GM18951 (cell line): ENCODE data around the gene RNGTT.

ENCODE experiments used
- POLR2A ChIP-seq: IDR thresholded peaks from 4 replicates; pipeline ENCODE4 v1.6.1; 2011; ENCODE audit warnings: mild to moderate bottlenecking; ENCODE audit not compliant: insufficient read length, insufficient read depth; ENCODE audit errors: extremely low read depth
- in situ Hi-C: fragments of 300-500 bp; cut with MboI; formaldehyde crosslinking; loops from one replicate; pipeline ENCODE4 v1.12.0; 2022; ENCODE audit warnings: low sequenced_read_pairs, mixed read lengths, inconsistent platforms; ENCODE audit not compliant: unreplicated experiment

The RNGTT gene

DNA sequence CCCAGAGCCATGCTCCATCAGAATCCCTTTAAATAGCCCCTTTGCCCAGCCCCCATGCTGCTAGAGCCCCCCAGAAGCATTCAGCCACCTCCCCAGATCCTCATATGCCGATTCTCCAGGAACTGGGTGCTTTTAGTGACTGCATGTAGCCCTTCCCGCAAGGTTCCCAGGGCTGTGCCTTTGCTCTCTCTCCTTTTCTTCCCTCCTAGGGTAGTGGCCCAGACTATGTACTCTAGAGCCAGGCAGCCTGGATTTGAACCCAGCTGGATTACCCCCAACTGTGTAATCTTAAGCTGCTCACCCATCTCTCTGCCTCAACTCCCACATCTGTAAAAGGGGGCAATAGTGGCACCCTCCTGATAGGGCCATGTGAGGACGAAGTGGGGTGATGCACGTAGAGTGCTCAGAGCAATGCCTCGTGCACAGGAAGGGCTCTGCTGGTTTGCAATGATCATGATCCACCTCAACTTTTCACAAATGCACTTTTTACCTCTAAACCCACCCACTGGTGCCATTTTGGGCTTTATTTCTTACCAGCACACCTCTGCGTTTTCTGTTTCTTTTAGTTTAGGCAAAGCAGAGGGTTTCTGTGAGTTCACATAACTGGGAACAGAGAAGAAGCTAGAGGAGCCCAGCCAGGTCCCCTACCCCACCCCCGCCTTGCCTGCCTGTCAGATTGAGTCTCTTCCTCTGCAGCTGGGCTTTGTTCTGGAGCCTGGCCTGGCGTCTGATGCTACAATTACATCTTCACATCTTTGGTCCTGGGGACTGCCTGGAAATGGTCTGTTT lies 396.5 kb downstream of the RNGTT start:
- TF ChIP-seq POLR2A: no peak

DNA sequence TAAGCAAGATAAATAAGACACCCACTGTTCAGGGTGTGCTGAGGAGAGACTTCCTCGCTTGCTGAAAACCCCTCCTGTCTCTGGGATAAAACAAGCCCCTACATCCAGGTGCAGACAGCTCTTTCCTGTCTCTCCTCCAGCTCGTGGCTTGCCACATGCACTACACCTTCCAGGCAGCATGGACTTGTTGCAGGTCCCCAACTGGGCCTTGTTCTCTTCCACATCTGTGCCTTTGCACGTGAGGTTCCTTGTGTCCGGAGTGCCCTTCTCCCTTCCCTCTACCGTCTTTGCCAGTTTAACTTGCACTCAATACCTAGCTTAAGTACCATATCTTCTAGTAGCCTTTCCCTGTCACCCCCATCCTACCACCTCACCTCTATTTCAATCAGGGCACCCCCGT lies 397.6 kb downstream of the RNGTT start:
- no peak for TF ChIP-seq POLR2A
- in situ Hi-C loops: no loop called here

More for the DNA sequence above, 396.5 kb downstream of the RNGTT start:
- in situ Hi-C loops: no loop called here

DNA sequence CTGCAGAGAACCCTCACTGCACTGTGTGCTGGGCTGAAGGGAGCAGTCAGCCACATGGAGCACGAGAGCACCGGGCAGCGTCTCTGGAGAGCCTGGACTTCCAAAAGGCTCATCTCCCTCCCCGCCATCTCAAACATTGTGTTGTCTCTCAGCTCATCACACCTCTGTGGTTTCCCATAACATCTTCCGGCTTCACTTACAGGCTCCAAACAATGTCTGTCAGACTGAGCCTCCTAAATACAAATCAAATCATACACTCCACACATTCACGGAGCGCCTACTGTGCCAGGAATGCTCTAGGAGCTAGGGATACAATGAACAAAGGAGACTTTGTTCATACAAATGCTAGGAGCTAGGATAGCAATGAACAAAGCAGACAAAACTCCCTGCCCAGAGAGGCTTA lies 398.0 kb downstream of the RNGTT start:
- TF ChIP-seq POLR2A: no peak
- in situ Hi-C loops: no loop called here

DNA sequence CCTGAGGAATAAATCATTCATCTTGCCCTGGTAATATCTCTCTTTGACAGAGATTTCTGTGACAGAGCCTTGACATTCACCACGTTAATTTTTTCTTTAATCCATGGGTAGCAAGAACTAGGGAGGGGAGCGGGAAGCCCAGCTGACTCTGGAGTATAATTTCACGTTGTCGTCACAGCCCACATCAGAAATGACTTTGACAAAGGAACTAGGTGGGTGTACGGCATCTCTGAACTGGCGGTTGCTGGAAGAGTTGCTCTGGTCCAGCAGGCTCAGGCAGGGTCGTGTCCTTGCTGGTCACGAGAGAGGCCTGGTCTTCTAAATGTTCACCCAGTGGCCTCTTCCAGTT lies 400.2 kb downstream of the RNGTT start:
- in situ Hi-C loops: no loop called here
- TF ChIP-seq POLR2A: no peak

DNA sequence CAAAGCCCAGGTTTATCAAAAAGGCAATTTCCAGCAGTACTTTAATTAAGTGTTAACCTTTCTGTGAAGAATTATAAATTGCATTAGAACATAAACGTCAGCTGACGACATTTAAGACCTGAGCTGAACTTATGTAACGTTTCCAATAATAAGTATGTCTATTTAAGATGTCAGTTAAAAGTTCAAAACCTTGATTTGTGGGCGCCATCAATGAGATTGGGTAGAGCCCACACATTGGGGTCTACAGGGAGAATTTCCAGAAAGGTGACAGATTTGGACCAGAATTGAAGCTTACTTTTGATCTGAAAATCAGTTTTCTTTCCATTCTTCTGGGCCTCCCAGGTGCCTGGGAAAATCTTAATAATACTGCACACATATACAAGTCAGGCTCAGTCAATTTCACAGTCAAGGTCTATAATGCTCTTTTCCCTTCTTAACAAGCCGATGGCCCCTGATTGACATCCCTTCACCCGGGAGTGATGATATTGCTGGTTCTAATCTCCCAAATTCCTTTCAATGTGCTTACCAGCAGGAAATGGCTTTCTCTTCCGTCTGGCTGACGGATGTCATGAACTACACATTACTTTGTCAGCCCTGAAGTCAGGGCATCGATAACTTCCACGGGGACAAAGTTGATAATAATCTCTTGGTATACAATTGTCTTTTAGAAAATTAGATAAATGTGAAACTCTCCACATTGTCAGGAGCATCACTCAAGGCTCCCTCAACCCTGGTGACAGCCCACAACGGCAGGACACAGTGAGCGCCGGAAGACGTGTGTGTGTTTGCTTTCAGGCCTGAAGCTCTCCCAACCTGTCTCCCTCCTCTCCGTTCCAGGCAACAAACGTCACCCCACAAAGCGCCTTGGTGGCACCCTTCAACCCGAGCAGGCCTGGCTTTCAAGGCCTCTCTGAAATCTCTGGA lies 400.8 kb downstream of the RNGTT start:
- in situ Hi-C loops: no loop called here
- TF ChIP-seq POLR2A: no peak

DNA sequence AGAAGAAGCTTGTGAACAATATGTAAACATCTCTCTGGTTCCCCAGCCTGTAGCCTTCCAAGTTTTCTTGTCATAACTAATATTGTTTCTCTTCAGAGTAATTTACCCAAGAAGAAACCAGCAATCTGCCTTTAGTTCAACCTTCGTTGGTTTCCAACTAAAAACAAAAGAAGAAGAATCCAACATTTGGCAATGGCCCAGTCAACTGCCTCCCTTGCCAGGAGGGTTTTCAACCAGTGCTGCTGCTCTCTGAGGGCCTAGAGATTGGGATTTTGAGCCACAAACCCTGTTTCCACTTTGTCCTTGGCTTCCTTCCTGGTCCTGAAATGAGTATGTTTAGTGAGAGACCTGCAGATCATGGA lies 401.5 kb downstream of the RNGTT start:
- in situ Hi-C loops: no loop called here
- TF ChIP-seq POLR2A: no peak

DNA sequence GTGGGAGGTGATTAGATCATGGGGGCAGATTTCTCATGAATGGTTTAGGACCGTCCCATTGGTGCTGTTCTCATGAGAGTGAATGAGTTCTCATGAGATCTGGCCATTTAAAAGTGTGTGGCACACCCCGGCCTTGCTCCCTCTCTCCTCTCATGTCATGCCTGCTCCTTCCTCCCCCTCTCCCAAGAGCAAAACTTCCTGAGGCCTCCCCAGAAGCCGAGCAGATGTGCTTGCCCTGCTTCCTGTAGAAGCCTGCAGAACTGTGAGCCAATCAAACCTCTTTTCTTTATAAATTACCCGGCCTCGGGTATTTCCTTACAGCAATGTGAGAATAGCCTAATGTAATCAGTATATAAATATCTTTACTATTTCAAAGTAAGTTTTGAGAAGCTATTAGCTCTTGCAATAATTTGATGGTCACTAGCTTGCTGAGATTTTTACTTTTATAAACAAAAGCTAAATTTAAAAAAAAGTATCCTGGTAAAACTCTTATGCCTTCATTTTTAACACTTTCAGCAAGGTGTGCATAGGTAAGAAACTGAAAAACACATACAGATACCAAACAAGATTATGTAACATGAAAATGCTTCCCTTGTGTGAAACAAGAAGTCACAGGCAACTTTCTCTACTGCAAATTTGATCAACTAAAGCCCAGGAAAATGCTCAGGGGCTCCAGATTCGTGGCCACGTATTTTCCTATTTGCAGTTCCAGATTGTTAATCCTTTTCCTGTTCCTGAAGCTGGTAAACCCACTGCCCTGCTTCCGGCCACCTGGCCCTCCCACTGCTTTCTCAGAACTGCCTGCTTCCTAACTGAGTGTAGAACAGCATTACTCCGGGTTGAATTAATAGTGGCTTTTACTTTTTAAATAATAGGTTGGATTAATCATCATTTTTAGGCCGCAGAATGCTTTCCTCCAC lies 402.1 kb downstream of the RNGTT start:
- in situ Hi-C loops: no loop called here
- TF ChIP-seq POLR2A: no peak
